Activated gamma-delta T cell treated with anti-CD3 and anti-CD28 coated beads, Interleukin-2, amount 50 U/mL, for 16 hours (primary cell): ENCODE data around the gene RNF125.
A peak's percentile ranks its signal among the peaks of the same experiment; 100 is the strongest.
"Not testable (repeated sequence)": the region's sequence is repeated elsewhere in the genome, so short reads cannot be mapped to it uniquely, and the experiment has no call there.

Source experiments
- DNase-seq: peaks from one replicate; pipeline ENCODE4 v3.0.0-alpha.2; 2020; ENCODE audit warnings: low read depth

The RNF125 gene

DNA sequence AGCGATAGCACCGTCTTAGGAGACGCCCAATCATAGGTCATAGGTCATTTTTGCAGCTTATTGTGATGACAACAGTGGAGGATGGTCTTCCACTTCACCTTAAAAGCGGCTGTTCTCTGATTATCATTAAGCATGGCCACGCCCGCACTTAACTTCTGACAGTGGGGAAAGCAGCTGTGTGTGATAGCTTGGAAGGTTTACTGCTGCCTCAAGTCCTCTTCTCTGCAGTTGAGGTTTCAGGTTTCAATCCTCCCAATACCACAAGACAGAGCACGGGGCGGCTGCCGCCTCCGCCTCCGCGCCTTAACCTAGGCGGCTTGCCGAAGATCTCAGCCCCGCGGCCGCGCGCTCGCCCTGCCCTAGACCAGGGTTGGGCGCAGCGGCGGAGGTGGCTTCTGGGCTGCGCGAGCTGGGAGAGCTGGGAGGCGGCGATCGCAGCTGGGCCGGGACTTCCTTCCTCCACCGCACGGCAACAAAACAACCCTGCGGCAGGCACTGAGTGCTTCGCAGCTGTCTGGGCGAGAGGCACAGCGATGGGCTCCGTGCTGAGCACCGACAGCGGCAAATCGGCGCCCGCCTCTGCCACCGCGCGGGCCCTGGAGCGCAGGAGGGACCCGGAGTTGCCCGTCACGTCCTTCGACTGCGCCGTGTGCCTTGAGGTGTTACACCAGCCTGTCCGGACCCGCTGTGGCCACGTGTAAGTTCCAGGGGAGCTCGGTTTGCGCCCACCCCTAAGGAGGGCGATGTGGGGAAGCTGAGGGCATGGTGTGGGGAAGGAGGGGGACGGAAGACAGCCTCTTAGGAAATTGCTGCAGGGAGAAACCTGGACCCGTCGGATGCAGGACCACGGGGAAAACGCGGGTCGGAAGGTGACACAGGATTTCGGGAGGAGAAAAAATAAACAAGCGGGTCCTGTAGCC is at the start of gene RNF125:
TSS of gene RNF125 (plus strand) at position 495 of the 920 bp plus-strand sequence. CDS start at position 534, 39 bp downstream.
- peak; percentile 78 for DNase-seq

DNA sequence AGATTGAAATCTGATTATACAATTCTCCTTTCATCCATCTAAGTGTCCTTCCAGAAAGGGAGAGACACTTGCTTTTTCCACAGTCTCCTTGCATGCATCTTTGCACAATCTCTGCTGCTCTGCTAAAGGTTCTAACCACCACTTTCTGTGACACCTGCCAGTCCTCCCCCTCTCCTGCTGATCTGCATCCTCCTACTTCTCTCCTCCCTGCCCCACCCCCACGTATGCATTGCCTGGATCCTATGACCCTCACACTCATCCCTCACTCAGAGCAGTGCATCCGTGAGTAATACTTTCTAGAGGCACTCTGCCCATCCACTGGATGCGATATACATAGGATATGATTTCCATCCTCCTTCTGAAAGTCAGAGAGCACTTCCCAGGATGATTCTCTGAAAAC is 48.0 kb upstream of the RNF125 start:
- no peak for DNase-seq

DNA sequence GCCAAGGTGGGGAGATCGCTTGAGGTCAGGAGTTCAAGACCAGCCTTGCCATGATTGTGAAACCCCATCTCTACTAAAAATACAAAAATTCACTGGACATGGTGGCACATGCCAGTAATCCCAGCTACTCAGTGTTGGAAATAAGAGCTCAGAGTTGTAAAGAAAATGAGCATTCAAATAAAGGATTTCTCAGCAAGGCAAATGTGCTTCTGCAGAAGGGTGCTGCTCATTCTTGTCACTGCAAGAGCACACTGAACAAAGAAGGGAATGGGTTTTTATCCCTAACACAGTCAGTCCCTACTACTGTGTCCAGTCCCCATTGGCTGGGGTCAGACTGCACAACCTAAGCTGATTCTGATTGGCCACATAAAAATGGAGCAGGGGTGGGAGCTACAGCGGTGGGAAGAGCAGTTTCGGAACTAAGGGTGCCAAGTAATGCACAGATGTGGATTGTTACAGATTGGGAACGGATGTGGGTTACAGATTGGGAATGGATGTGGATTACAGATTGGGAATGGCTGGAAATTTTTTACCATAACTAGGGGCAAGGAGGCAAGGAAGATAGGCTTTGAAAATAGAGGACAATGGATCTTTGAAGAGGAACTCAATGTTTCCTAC is 44.6 kb upstream of the RNF125 start:
- DNase-seq: no peak

DNA sequence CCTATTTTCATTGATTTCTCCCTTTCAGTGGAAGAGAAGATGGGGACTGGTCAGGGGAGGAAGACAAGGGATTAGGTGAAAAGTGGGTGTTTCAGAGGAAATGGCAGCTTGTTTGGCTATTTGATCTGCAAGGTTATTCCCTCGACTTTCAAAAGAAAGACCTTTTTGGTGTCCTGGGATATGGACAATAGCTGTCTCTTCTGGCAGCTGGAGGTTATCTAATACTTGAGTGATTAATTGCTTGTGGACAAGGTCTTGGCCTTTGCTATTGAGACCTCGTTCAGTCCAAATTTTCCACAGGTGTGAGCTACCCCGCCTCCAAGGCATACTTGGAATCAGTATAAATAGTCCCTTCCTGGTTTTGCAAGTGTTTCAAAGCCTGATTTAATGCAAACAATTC is 42.4 kb upstream of the RNF125 start:
- DNase-seq: no peak

DNA sequence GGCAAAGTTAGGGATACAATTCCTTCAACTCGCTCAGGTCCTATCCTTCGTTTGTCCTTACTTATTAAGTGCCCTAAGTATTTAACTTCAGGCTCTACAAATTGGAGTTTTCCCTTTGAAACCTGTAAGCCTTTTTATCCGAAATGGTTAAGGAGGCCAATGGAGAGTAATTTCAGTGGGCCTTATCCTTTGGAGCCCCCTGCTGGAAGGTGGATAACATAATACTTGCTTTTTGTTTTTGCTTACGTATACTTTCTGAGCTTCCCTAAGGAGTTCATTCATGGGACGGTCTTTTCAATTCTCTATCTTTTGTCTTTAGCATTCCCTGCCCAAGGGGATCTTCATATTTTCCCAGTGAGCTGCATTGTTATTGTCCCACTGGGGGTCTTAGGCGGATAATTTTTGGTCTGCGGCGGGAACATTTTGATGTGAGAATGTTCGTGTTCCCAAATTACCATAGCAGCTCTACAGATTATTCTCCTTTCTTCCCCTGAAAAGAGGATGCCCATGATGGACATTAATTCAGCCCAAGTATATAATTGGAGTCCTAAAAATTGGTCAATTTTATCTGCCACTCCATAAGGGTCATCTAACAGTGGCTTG is 41.3 kb upstream of the RNF125 start:
- peak; percentile 2 for DNase-seq

DNA sequence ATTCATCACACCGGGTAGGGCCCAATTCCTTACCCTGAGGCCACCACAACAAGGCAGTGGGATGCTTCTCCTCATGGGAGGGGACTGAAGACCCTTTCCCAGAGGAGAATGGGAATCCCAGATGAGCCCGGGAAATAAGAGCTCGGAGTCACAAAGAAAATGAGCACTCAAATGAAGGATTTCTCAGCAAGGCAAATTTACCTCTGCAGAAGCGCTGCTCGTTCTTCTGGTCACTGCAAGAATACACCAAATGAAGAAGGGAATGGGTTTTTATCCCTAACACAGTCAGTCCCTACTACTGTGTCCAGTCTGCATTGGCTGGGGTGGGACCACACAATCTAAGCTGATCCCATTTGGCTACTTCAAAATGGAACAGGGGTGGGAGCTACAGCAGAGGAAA is 40.0 kb upstream of the RNF125 start:
- DNase-seq: no peak

DNA sequence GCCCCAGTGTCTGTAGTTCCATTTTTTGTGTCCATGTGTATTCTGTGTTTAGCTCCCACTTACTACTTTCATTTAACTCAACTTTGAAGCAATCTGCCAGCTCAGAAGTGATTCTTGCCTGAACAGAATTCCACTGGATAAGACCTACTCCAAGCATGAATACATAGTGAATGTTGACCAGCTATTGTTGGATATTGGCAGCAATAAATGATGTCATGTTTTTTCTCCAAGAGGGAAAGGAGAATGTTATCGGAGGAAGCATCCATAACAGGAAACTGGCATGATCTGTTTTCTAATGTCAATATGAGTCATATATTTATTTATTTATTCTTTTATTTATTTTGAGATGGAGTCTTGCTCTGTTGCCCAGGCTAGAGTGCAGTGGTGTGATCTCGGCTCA is 38.9 kb upstream of the RNF125 start:
- DNase-seq: no peak

DNA sequence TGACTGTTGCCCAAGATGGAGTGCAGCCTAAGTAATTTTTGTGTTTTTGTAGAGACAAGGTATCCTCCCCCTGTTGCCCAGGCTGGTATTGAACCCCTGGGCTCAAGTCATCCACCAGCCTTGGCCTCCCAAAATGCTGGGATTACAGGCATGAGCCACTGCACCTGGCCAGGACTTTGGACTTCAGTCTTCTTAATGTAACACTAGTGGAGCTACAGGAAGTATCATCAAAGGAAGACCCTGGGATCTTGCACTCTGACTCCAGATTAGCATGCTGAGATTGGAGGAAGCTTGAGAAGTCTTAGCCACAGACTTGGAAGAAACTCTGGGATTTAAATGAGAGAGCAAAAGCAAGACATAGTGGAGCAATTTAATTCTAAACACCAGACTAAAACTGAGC is 37.8 kb upstream of the RNF125 start:
- DNase-seq: no peak

DNA sequence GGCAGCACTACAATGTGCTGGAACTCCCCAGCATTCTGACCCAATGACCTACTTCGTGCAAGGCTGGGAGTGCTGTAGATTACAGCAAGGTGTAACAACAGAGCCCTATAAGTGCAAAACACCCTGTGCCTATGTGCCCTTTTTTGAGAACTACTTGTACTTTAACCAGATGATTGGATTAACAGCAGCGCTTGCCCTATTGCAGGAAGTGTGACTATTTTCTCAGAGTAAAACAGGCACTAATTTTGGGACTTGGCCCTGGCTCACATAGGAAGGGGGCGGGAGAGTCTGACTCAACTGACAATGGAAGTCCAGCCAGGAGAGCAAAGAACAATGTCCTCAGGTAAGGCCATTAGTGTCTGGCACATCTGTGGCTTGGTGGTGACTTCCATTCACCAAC is 35.6 kb upstream of the RNF125 start:
- no peak for DNase-seq

DNA sequence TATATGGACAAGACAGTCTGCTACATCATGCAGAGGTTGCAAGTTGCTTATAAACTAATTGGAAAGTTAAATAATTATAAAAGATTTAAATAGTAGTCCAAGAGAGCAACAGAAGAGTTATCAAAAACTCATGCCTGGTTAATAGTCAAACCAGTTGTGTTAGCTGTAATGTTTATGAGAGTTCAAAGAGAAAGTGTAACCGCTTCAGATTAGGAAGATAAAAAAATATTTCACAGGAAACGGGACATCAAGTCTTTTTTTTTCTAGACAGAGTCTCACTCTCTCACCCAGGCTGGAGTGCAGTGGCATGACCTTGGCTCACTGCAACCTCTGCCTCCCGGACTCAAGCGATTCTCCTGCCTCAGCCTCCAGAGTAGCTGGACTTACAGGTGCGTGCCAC is 34.6 kb upstream of the RNF125 start:
- DNase-seq: no peak

DNA sequence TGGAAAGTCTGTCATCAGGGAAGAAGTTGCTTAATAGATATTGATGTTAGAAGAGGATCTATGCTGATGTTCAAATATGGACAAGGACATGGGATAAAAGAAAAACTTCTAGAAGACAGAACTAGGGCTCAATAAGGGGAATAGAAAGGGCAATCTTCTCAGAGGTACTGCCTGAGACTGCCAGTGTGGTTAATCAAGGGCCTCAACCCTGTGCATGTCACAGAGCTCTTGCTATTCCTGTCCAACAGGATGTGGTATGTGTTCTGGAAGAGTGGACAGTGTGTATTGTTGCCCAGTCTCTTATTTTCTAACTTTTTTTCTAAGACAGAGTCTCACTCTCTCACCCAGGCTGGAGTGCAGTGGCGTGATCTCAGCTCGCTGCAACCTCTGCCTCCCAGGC is 27.8 kb upstream of the RNF125 start:
- no peak for DNase-seq

DNA sequence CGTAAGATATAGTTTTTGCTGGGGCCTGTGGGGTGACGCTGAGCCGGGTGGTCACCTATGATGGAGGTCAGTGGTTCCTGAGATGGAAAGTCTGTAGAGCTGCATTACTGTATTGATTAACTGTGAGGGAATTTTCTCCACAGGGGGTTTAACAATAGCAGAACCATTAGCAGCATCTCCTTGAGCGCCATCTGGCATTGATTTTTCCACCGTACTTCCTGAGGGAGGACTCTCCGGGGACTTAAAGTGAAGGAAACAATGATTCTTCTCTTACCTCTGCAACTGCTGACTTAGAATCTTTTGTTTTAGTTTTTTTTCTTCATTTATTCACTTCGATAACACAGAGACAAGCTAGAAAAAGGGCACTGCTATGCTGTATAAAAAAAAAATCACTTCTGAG is 22.6 kb upstream of the RNF125 start:
- no peak for DNase-seq

DNA sequence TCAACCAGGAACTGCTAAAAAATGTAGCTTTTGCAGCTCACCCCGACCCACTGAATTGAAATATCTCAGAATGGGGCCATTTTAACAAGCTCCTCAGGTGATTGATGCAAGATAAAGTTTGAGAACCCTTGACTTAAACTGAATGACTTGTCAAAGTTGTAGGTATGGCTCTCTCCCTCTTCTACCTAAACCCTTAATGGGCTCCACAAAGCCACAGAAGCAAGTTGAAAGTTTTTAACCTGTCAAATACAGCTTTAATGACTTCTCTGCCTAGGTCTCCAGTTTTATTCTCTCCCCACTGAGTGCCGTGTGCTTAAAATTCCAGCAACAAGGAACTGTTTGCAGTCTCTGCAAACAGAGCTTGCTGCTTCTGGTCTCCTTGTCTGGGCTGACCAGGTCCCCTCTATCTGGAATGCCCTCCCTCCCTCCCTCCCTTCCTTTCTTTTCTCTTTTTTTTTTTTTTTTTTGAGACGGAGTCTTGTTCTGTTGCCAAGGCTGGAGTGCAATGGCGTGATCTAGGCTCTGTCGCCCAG is 19.7 kb upstream of the RNF125 start:
- no peak for DNase-seq

DNA sequence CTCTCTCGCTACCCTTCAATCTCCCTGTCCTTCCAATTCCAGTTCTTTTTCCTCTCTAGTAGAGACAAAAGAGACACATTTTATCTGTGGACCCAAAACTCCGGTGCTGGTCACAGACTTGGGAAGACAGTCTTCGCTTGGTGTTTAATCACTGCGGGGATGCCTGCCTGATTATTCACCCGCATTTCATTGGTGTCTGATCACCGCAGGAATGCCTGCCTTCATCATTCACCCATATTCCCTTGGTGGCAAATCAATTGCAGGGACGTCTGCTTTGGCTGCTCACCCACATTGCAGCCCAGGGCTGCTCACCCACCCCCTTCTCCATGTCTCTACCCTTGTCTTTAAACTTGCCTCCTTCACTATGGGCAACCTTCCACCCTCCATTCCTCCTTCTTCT is 17.5 kb upstream of the RNF125 start:
- not testable (repeated sequence) for DNase-seq

DNA sequence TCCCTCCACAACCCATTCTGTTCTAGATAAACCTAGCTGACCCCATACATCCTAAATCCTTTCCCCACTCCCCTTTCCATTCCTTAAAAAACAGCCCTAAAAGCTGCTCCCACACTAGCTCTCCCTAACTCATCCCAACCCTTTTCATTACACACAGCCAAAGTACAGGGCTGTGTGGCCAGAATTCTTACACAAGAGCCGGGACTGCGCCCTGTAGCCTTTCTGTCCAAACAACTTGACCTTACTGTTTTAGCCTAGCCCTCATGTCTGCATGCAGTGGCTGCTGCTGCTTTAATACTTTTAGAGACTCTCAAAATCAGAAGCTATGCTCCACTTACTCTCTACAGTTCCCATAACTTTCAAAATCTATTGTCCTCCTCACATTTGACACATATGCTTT is 14.8 kb upstream of the RNF125 start:
- not testable (repeated sequence) for DNase-seq

DNA sequence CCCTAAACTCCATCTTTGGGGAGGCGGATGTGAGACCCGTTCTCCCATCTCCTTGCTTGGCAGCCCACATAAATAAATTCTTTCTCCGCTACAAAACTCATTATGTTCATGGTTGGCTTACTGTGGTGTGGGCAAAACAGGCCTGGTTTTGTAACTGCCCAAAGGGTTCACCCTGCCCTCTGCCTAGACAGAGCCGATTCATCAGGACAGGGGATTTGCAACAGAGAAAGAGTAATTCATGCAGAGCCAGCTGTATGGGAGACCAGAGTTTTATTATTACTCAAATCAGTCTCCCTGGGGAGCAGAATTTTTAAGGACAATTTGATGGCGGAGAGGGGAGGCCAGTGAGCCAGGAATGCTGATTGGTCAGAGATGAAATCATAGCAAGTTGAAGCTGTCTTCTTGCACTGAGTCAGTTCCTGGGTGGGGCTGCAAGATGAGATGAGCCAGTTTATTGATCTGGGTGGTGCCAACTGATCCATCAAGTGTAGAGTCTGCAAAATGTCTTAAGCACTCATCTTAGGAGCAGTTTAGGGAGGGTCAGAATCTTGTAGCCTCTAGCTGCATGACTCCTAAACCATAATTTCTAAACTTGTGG is 8.4 kb upstream of the RNF125 start:
- DNase-seq: no peak

DNA sequence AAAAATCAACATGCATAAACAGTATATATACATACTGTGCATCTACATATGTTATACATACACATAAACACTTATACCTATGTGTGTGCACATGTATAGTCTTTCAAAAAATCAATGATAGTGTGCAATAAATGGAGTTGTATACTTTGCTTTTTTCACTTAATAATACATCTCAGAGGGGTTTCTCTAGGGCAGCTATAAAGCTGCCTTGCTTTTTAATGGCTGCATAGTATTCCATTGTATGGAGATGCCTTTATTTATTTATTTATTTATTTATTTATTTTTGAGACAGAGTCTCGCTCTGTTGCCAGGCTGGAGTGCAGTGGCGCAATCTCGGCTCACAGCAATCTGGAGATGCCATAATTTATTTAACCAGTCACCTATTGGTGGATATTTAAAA is 7.4 kb upstream of the RNF125 start:
- DNase-seq: no peak

DNA sequence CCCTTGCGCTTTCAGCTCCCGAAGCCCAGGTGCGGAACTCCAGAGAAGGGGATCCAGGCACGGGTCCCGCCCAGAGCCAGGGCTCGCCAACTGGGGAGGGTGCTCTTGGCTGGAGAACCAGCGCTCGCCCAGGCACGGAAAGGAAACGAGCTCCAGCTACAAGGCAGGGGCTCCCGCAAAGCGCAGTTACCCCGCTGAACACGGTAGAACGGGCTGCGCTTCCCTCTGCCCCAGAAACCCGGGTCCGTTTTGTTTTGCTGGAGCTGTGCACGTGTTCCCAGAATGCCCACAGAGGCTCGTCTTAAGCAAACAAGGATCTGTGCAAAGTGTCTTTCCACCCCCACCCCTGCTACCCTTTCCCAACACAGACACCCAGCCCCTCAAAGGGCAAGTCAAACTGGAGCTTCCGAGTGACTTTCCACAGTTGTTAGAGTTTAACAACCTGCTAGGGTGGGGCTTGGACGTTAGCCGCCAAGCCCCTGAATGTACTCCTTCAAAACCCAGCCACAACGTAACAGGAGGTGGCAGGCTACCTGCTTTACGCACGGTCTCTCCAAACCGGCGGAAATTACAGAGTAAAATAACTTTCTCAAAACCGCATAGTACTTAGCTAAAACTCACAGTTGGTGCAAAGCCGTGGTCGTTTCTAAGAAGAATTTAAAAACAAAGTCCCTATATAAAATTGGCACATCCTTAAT is 775 bp downstream of the RNF125 start:
- DNase-seq: peak; percentile 34

DNA sequence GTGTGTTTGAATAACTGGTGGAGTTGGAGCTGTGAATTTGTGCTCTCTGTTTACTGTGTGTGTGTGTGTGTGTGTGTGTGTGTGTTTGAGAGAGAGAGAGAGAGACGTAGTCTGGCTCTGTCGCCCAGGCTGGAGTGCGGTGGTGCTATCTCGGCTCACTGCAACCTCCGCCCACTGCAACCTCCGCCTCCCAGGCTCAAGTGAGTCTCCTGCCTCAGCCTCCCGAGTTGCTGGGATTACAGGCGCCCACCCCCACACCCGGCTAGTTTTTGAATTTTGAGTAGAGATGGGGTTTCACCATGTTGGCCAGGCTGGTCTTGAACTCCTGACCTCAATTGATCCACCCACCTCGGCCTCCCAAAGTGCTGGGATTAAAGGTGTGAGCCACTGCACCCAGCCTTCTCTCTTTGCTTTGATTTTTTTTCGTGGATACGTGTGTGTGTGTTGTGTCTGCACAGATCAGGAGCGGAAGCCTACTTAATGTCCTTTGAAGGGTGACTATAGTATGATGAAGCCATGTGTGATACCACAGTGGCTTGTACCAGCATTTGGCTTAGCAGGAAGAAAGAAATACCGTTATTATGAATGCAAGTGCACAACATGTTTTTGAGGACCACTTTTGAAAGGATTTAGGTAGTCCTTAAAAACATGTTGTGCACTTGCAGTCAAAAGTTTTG is 1.5 kb downstream of the RNF125 start:
- DNase-seq: peak; percentile 22

DNA sequence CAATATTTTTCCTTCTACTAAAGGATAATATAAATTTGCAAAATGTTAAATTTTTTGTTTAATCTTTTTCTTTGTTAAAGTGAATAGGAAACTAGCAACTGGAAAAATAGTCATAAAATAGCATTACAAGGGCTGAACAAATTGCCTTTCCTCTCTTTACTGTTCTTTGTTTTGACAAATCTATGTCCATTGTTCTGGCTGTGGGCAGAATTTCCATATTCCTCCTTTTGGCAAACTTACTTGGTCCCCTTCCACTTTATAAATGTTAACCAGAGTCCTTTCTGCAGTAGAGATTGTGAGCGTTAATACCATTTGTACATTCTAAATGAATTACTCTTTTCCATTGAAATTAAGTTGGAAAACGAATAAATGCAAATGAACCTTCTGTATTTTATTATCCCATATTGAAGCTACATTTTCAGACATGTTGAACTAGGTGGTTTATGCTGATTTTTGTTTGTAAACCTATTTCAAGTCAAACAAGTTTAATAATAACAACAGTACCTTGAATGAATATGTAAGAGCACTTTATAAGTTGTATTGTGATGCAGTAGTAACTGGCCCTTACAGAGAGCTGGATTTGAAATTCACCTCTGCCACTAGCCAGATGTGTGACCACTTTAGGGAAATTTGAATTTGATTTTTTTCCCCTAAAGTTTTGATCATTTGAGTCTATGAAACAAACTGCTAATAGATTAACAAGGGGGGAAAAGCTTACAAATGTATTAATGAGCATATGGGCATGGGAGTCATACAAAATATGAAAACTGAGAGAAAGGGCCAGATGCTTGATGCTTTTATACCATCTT is 3.3 kb downstream of the RNF125 start:
- no peak for DNase-seq
